Sigmoid colon (tissue), 4 donors: ENCODE results near the gene ARSG.

Experiments
- EP300 ChIP-seq, 4 donors: sonication (generic); formaldehyde crosslinking; IDR thresholded peaks; one replicate each; pipeline ENCODE4 v1.6.1; 2017; ENCODE audit warnings: antibody characterized with exemption in 4 of 4
- POLR2A ChIP-seq, 2 donors: fragments of 450-650 bp; IDR thresholded peaks; one replicate each; pipeline ENCODE4 v1.6.1; 2016; ENCODE audit warnings: antibody characterized with exemption in 2 of 2, mild to moderate bottlenecking in 2 of 2, moderate library complexity in 2 of 2
- POLR2AphosphoS5 ChIP-seq, 4 donors: sonication (generic); formaldehyde crosslinking; IDR thresholded peaks; one replicate each; pipeline ENCODE4 v1.6.1; 2017; ENCODE audit warnings: antibody characterized with exemption in 4 of 4
- TF ChIP-seq, protein P1 (sequence below), 4 experiments: fragments of 450-650 bp in 3 of 4; fragments of 200-600 bp in 1 of 4; IDR thresholded peaks; one replicate each; pipeline ENCODE4 v1.5.1; 2016 to 2019; ENCODE audit warnings: antibody characterized with exemption in 4 of 4, mild to moderate bottlenecking in 3 of 4, moderate library complexity in 2 of 4

- TF ChIP-seq EP300 (IDR thresholded peaks at IDR 0.05), result no peak
- TF ChIP-seq, protein P1, sequence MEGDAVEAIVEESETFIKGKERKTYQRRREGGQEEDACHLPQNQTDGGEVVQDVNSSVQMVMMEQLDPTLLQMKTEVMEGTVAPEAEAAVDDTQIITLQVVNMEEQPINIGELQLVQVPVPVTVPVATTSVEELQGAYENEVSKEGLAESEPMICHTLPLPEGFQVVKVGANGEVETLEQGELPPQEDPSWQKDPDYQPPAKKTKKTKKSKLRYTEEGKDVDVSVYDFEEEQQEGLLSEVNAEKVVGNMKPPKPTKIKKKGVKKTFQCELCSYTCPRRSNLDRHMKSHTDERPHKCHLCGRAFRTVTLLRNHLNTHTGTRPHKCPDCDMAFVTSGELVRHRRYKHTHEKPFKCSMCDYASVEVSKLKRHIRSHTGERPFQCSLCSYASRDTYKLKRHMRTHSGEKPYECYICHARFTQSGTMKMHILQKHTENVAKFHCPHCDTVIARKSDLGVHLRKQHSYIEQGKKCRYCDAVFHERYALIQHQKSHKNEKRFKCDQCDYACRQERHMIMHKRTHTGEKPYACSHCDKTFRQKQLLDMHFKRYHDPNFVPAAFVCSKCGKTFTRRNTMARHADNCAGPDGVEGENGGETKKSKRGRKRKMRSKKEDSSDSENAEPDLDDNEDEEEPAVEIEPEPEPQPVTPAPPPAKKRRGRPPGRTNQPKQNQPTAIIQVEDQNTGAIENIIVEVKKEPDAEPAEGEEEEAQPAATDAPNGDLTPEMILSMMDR (IDR thresholded peaks at IDR 0.05), result no peak
- TF ChIP-seq POLR2AphosphoS5 (IDR thresholded peaks at IDR 0.05), result no peak
- TF ChIP-seq POLR2A (IDR thresholded peaks at IDR 0.05), result no peak
Measured at GRCh38 chr17:68383120-68383442, 91.8 kb downstream of the ARSG start.
